SU-DHL-6 (cell line): ENCODE data around the gene RASAL1.

ENCODE experiments used
- H2AFZ ChIP-seq: fragments of 200-600 bp; sonication (generic); 2 replicates; pipeline ENCODE4 v1.6.1; 2014; ENCODE audit warnings: low read depth, mild to moderate bottlenecking, moderate library complexity, mixed read lengths, antibody characterized with exemption, low read length; ENCODE audit not compliant: severe bottlenecking
- H3F3A ChIP-seq: fragments of 200-600 bp; shearing (Covaris generic); 2 replicates; pipeline ENCODE4 v1.6.0; 2016; ENCODE audit warnings: antibody characterized with exemption, mild to moderate bottlenecking; ENCODE audit not compliant: insufficient read depth
- H3K27ac ChIP-seq: fragments of 200-600 bp; sonication (generic); 2 replicates; pipeline ENCODE4 v1.5.1; 2016; ENCODE audit warnings: low read depth, mild to moderate bottlenecking, low read length, moderate library complexity, mixed read lengths
- H3K27me3 ChIP-seq: fragments of 200-600 bp; sonication (generic), shearing (Covaris generic); 2 replicates; pipeline ENCODE4 v1.6.0; 2014; ENCODE audit warnings: mild to moderate bottlenecking, low read length
- H3K36me3 ChIP-seq: fragments of 200-600 bp; sonication (generic); 2 replicates; pipeline ENCODE4 v1.6.1; 2014; ENCODE audit warnings: mild to moderate bottlenecking, low read length, mixed read lengths
- H3K4me2 ChIP-seq: fragments of 300-600, 200-600 bp; shearing (Covaris generic), sonication (generic); 2 replicates; pipeline ENCODE4 v1.6.0; 2014; ENCODE audit warnings: low read length, low read depth, mild to moderate bottlenecking; ENCODE audit not compliant: poor library complexity, severe bottlenecking
- H3K4me3 ChIP-seq: fragments of 200-600 bp; sonication (generic); 2 replicates; pipeline ENCODE4 v1.5.1; 2014; ENCODE audit warnings: antibody characterized with exemption, low read length, mild to moderate bottlenecking, mixed read lengths; ENCODE audit not compliant: insufficient read depth, poor library complexity, severe bottlenecking
- H3K79me2 ChIP-seq: fragments of 200-600 bp; sonication (generic); 2 replicates; pipeline ENCODE4 v1.6.1; 2014; ENCODE audit warnings: mild to moderate bottlenecking, low read length, moderate library complexity; ENCODE audit not compliant: insufficient read depth
- H3K9ac ChIP-seq: fragments of 200-600 bp; sonication (generic); 2 replicates; pipeline ENCODE4 v1.7.0; 2014; ENCODE audit warnings: mild to moderate bottlenecking, low read length
- H3K9me2 ChIP-seq: fragments of 200-600 bp; sonication (generic); replicated peaks from 2 replicates; pipeline ENCODE4 v1.6.1; 2014; ENCODE audit warnings: low read length; ENCODE audit not compliant: insufficient read depth
- H3K9me3 ChIP-seq: fragments of 200-600 bp; sonication (generic); 2 replicates; pipeline ENCODE4 v1.6.1; 2014; ENCODE audit warnings: low read length, mixed read lengths; ENCODE audit not compliant: insufficient read depth
- H4K20me1 ChIP-seq: fragments of 200-600 bp; sonication (generic); 2 replicates; pipeline ENCODE4 v1.6.1; 2014; ENCODE audit warnings: low read depth, mild to moderate bottlenecking, antibody characterized with exemption, low read length, moderate library complexity, mixed read lengths
- EZH2phosphoT487 ChIP-seq: fragments of 200-600 bp; sonication (generic), shearing (Covaris generic); conservative IDR thresholded peaks from 2 replicates; pipeline ENCODE4 v1.6.1; 2018; ENCODE audit warnings: mild to moderate bottlenecking, antibody characterized with exemption, low read length, moderate library complexity, mixed read lengths
- TF ChIP-seq, protein P1 (sequence below): fragments of 200-600 bp; sonication (generic); IDR thresholded peaks from one replicate; pipeline ENCODE4 v1.5.1; 2017; ENCODE audit warnings: antibody characterized with exemption, mild to moderate bottlenecking, low read length, moderate library complexity; ENCODE audit not compliant: insufficient read depth, poor library complexity, severe bottlenecking

RASAL1 gene

DNA sequence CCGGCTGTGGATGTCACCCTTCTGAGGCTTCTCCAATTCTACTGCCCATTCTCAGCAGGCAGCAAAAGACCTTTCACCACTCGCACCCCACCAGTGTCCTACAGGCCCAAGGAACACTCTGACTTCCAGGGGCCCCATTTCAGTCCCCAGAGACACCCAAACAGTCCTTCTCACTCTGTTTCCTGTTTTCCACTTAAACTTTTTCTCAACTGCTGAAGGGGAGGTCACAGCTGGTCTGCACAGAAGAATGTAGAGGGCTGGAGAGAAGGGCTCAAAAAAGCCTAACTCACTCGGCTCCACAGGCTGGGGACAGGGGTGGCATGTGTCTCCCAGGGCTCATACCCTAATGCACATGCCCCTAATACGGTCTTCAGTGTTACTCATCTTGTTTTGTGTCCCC, 83.2 kb downstream of the RASAL1 start:
- peak overlapping the region; percentile 52 for H3K9ac ChIP-seq
- no peaks in the 10 kb centered on the region for H3K9me3 ChIP-seq
- H3K27ac ChIP-seq, result peak overlapping the region; percentile 99
- peaks cover 32% of the 10 kb centered on the region for H3K79me2 ChIP-seq
- H3F3A ChIP-seq, result peaks cover 62% of the 10 kb centered on the region
- no peak overlapping the region for H3K4me3 ChIP-seq
- peak overlapping the region; percentile 56 for H3K4me2 ChIP-seq
- no peaks in the 10 kb centered on the region for H3K27me3 ChIP-seq
- no peak overlapping the region for H2AFZ ChIP-seq
- TF ChIP-seq EZH2phosphoT487, result no peak
- TF ChIP-seq, protein P1, sequence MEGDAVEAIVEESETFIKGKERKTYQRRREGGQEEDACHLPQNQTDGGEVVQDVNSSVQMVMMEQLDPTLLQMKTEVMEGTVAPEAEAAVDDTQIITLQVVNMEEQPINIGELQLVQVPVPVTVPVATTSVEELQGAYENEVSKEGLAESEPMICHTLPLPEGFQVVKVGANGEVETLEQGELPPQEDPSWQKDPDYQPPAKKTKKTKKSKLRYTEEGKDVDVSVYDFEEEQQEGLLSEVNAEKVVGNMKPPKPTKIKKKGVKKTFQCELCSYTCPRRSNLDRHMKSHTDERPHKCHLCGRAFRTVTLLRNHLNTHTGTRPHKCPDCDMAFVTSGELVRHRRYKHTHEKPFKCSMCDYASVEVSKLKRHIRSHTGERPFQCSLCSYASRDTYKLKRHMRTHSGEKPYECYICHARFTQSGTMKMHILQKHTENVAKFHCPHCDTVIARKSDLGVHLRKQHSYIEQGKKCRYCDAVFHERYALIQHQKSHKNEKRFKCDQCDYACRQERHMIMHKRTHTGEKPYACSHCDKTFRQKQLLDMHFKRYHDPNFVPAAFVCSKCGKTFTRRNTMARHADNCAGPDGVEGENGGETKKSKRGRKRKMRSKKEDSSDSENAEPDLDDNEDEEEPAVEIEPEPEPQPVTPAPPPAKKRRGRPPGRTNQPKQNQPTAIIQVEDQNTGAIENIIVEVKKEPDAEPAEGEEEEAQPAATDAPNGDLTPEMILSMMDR, result no peak
- H3K36me3 ChIP-seq, result no peaks in the 10 kb centered on the region; the same call in 1 of the 2 replicates
- H3K9me2 ChIP-seq, result no peaks in the 10 kb centered on the region
- no peaks in the 10 kb centered on the region for H4K20me1 ChIP-seq

DNA sequence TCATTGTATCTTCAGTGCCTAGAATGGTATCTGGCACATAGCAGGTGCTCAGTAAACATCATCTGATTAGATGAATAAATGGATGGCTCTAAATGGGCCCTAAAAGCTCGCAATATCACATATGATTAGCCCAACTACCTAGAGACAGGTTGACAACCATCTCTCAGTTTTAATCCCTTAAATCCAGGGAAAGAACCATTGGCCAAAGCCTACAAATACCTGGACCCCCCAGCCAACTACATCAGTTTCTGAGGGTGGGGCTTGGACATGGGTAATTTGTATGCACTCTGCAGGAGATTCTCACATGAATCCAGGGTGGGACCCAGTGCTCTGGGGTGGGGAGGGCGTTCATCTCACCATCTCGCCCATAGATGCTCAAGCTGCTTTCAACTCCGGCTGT, 83.8 kb downstream of the RASAL1 start:
- H3K9me3 ChIP-seq, result no peaks in the 10 kb centered on the region
- peaks cover 26% of the 10 kb centered on the region for H3K79me2 ChIP-seq
- no peaks in the 10 kb centered on the region for H4K20me1 ChIP-seq
- no peaks in the 10 kb centered on the region for H3K9me2 ChIP-seq
- H3F3A ChIP-seq, result peaks cover 62% of the 10 kb centered on the region
- H2AFZ ChIP-seq, result no peak overlapping the region
- no peaks in the 10 kb centered on the region for H3K27me3 ChIP-seq
- no peak overlapping the region for H3K4me3 ChIP-seq
- H3K9ac ChIP-seq, result peak overlapping the region; percentile 52
- peak overlapping the region; percentile 99 for H3K27ac ChIP-seq
- H3K4me2 ChIP-seq, result peak overlapping the region; percentile 56
- no peaks in the 10 kb centered on the region for H3K36me3 ChIP-seq
- TF ChIP-seq EZH2phosphoT487, result no peak
- TF ChIP-seq, protein P1, result no peak

DNA sequence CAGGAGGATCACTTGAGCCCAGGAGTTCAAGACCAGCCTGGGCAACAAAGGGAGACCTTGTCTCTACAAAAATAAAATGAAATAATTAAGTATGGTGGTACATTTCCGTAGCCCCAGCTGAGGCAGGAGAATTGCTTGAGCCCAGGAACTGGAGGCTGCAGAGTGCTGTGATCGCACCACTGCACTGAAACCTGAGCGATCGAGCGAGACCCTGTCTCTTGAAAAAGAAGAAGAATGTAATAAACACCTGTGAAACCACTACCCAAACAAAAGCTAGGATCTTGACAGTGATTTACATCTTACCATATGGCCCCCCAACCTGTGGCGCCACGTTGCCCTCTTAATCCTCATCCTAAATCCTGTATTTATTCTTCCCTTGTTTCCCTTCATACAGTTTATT, 84.8 kb downstream of the RASAL1 start:
- Histone ChIP-seq H3K9ac (peak overlapping the region; percentile 52), H3K27me3 (no peaks in the 10 kb centered on the region), H3K4me2 (peak overlapping the region; percentile 56), H3K9me3 (no peaks in the 10 kb centered on the region), H3K9me2 (no peaks in the 10 kb centered on the region), H4K20me1 (no peaks in the 10 kb centered on the region), H3K4me3 (no peak overlapping the region), H3K79me2 (peaks cover 16% of the 10 kb centered on the region), H3K36me3 (no peaks in the 10 kb centered on the region), H3K27ac (peak overlapping the region; percentile 99), H2AFZ (no peak overlapping the region), H3F3A (peaks cover 58% of the 10 kb centered on the region)
- TF ChIP-seq, protein P1, result no peak
- TF ChIP-seq EZH2phosphoT487, result no peak
